SW 1271 (cell line): Measurements from ENCODE around the gene TMEM33.

Experiments
- DNase-seq, 2 experiments: peaks; one replicate each; lab custom pipeline; 2025; lab: John Stamatoyannopoulos, UW

TMEM33 gene

DNA sequence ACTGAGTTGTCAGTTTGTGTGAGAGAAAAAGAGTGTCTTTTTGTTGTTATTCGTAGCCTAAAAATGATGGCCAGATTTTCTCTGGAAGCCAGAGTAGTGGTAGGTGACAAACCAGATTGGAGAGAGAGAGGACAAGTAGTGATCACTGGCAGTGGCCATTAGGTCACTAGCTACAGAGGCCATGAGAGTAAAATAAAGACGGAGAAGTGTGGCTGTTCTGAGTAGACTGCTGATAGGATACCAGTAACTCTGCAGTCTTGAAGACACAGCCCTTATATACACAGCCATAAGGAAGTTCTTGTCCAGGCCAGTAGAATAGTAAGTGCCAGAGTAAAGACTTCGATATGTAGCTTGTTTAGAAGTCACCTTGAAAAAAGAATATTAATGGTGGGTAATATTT is 62.8 kb downstream of the TMEM33 start:
- DNase-seq, result no peak

DNA sequence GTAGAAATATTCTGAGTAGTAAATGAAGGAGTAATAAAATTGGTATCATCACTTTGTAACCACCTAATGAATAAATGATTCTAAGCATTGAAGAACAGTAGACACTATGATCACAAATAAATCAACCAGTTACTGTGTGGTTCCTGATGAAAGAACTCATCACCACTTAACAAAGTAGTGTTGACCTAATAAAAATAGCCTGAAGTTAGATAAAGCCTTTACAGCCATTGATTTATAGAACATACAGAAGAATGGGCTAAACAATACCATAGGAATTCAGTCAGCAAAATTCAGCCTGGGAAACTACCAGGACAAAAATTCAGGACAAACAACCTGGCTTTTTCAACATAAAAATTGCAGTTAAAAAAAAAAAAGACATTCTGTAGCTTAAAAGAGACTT is 64.1 kb downstream of the TMEM33 start:
- no peak for DNase-seq

GRCh38 chr4:42008011-42008786 is 73.0 kb downstream of the TMEM33 start:
- DNase-seq, result no peak
